Ovary (tissue), 9 donors: ENCODE data around the gene ENG. TPM values are rescaled to one million over a fixed set of nuclear protein-coding genes. Genes with fewer than 3 reads are reported as not detected.
A peak's percentile ranks its signal among the peaks of the same experiment; 100 is the strongest.

Experiments used
- DNase-seq, 5 donors: peaks; one replicate each; pipeline ENCODE4 v3.0.0-alpha.2; 2019 to 2020
- H3K27ac ChIP-seq, 2 donors: fragments of 200-600 bp; one replicate each; pipeline versions ENCODE4 v1.5.1 to v1.8.0; 2019 to 2022
- H3K27me3 ChIP-seq: fragments of 200-600 bp; one replicate; pipeline ENCODE4 v1.8.0; 2022
- H3K36me3 ChIP-seq: fragments of 200-600 bp; sonication (generic); one replicate; pipeline ENCODE4 v1.5.1; 2019
- H3K4me1 ChIP-seq: one replicate; pipeline ENCODE4 v1.8.1; 2013; ENCODE audit warnings: mild to moderate bottlenecking, moderate library complexity; ENCODE audit not compliant: insufficient read depth
- H3K4me3 ChIP-seq: fragments of 200-600 bp; sonication (generic); one replicate; pipeline ENCODE4 v1.5.1; 2017
- H3K9me3 ChIP-seq, 2 donors: fragments of 200-600 bp in 1 of 2; sonication (generic) in 1 of 2; one replicate each; pipeline versions ENCODE4 v1.5.1 to v1.8.1; 2013 to 2019; ENCODE audit warnings: mild to moderate bottlenecking in 1 of 2, moderate library complexity in 1 of 2
- EP300 ChIP-seq: sonication (generic); formaldehyde crosslinking; IDR thresholded peaks from one replicate; pipeline ENCODE4 v1.6.1; 2017; ENCODE audit warnings: antibody characterized with exemption
- POLR2A ChIP-seq: fragments of 450-650 bp; IDR thresholded peaks from one replicate; pipeline ENCODE4 v1.6.1; 2017; ENCODE audit warnings: antibody characterized with exemption, mild to moderate bottlenecking, moderate library complexity
- WGBS, 3 donors: extraction: QIAGEN DNeasy Blood & Tissue Kit in 1 of 3; methylation state at CpG; one replicate each; pipeline versions ENCODE4 v1.1.5 to v1.1.7; 2013 to 2017; 5-methylcytosine and 5-hydroxymethylcytosine counted together
- intact Hi-C, 4 donors: fragments of 100-400 bp; cut with DNase I; formaldehyde crosslinking; loops; one replicate each; pipeline versions ENCODE4 v1.11.0 to v1.15.1; 2022 to 2023
- polyA plus RNA-seq, 2 donors: library from polyadenylated mRNA; stranded (reverse); fragments of 200-250 nt in 1 of 2; fragments of 350-450 nt in 1 of 2; fragmentation: Illumina TruSeq in 1 of 2; extraction: RNeasy Lipid Tissue Mini Kit (QIAGEN cat#74804) in 1 of 2; gene quantifications; one replicate each; pipeline ENCODE4 v1.2.3, GENCODE V29; 2013 to 2014
- total RNA-seq, 7 donors: library from RNA; depleted of rRNA in 2 of 7; stranded (reverse); fragments of >200 nt in 2 of 7; fragmentation: NEBNext Ultra II Directional in 3 of 7; extraction: Animal tissue kit (Norgen Biotek cat#: 25700) in 3 of 7; gene quantifications; one replicate each; pipeline versions ENCODE4 v1.1.0 to v1.2.4, GENCODE V29; 2016 to 2023
- TF ChIP-seq, protein P1 (sequence below), 3 donors: fragments of 450-650 bp in 2 of 3; fragments of 200-600 bp in 1 of 3; IDR thresholded peaks; one replicate each; pipeline versions ENCODE4 v1.5.1 to v1.8.0; 2016 to 2022; ENCODE audit warnings: antibody characterized with exemption in 3 of 3, mild to moderate bottlenecking in 1 of 3
- donor health status: DM: no; HTN: no; CAD: no; lungs with moderate emphysema.
- donor health status: DM: no; HTN: no; CAD: no.
- donor health status: Bipolar disorder and iron deficiency.
- donor health status: DM: yes; HTN: yes; CAD: no.
- donor health status: DM: no; HTN: no; CAD: no.
- donor health status: DM: yes; HTN: yes; CAD: no.

The ENG gene
- total and polyA plus RNA-seq, 9 donors = 54.7 to 298 (median 191) TPM

DNA sequence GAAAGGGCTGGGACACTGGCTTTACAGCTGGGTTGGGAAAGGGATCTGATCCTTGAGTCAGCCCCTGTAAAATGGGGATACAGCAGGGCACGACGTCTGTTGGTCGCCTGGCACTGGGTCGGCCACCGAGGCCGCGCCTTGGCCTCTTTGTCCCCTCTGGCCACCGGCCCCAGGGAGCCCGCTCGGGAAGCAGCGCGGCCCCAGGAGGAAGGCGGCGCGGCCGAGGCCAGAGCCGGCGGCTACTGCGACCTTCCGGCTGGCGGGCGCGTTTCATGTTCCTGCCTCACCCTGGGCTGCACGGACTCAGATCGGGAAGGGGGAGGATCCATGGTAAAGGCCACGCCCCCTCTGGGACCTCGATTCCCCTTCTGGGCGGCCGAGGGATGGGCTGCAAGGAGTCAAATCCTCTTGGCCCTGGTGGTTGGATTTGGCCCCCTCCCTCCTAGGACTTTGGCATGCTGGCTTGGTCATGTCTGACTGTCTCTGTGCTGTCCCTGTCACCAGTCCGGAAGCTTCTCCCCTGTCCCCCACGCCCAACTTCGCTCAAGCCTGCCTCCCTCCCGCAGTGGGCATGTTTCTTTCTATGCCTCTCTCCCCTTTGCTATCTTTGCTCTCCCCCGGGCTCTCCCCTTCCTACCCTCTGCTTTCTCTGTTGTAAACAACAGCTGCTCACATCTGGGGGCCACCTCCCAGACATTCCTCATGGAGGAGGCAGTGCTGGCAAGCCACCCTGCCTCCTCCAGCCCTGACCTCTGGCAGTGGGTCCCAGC lies 26.0 kb downstream of the ENG start:
- peak overlapping the region; percentile 82 to 96 for H3K27ac ChIP-seq
- peaks cover 38% of the 10 kb centered on the region for H3K4me1 ChIP-seq
- TF ChIP-seq EP300 = no peak
- TF ChIP-seq POLR2A = peak; percentile 78
- TF ChIP-seq, protein P1, sequence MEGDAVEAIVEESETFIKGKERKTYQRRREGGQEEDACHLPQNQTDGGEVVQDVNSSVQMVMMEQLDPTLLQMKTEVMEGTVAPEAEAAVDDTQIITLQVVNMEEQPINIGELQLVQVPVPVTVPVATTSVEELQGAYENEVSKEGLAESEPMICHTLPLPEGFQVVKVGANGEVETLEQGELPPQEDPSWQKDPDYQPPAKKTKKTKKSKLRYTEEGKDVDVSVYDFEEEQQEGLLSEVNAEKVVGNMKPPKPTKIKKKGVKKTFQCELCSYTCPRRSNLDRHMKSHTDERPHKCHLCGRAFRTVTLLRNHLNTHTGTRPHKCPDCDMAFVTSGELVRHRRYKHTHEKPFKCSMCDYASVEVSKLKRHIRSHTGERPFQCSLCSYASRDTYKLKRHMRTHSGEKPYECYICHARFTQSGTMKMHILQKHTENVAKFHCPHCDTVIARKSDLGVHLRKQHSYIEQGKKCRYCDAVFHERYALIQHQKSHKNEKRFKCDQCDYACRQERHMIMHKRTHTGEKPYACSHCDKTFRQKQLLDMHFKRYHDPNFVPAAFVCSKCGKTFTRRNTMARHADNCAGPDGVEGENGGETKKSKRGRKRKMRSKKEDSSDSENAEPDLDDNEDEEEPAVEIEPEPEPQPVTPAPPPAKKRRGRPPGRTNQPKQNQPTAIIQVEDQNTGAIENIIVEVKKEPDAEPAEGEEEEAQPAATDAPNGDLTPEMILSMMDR (IDR thresholded peaks at IDR 0.05) = peak in 1 of 3 donors; percentile 21
- intact Hi-C loops = loop anchor here in 2 of 4 donors (5.0 kb wide), 2 partner anchors 34 to 39 kb away; no protein-coding TSS in a partner anchor
- H3K9me3 ChIP-seq = no peaks in the 10 kb centered on the region
- DNase-seq = peak; percentile 96 to 98 (median 97)
- H3K27me3 ChIP-seq = no peaks in the 10 kb centered on the region
- no peaks in the 10 kb centered on the region for H3K36me3 ChIP-seq
- WGBS, 3 donors = 0 to 3% (median 2%) methylated on average over 25 to 34 of the region's 34 CpGs
- H3K4me3 ChIP-seq = peak overlapping the region; percentile 32

DNA sequence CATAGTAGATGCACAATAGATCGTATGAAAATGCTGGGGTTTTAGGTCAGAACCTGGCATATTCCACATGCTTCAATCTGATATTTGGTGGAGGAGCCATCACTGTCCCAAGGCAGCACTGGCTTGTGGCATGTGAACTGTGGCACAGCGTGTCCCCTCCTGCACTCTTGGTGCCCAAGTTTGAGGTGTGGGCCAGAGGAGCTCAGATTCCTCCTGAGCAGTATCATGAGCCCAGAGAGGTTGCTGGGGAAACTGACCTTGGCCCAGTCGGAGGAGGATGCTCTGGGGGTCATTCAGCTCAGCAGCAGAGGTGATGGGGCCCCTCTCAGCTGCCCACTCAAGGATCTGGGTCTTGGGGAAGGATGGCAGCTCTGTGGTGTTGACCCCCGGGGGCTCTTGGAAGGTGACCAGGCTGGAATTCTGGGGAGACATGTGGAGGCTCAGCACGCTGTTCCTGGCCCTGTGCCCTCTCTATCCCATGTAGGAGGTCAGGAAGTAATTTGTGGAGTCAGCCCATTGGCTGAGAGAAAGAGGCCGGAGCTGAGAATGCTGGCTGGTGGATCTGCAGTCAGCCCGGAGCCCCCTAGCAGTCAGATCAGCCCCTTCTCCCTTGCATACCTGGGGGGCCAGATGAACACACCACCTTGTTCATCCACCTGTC lies 28.1 kb downstream of the ENG start:
- peaks cover 32% of the 10 kb centered on the region for H3K4me1 ChIP-seq
- peak; percentile 67 to 83 (median 76) for DNase-seq
- TF ChIP-seq, protein P1 (IDR thresholded peaks at IDR 0.05) = no peak
- no peak for TF ChIP-seq POLR2A
- TF ChIP-seq EP300 = no peak
- H3K27me3 ChIP-seq = no peaks in the 10 kb centered on the region
- no peaks in the 10 kb centered on the region for H3K36me3 ChIP-seq
- no peaks in the 10 kb centered on the region for H3K9me3 ChIP-seq
- H3K4me3 ChIP-seq = no peak overlapping the region
- 23 to 33% (median 30%) methylated on average over 7 of the region's 7 CpGs for WGBS, 3 donors
- intact Hi-C loops = loop anchor here in 2 of 4 donors (5.0 kb wide), 2 partner anchors 36 to 41 kb away; no protein-coding TSS in a partner anchor
- H3K27ac ChIP-seq = peak overlapping the region; percentile 46 to 96

DNA sequence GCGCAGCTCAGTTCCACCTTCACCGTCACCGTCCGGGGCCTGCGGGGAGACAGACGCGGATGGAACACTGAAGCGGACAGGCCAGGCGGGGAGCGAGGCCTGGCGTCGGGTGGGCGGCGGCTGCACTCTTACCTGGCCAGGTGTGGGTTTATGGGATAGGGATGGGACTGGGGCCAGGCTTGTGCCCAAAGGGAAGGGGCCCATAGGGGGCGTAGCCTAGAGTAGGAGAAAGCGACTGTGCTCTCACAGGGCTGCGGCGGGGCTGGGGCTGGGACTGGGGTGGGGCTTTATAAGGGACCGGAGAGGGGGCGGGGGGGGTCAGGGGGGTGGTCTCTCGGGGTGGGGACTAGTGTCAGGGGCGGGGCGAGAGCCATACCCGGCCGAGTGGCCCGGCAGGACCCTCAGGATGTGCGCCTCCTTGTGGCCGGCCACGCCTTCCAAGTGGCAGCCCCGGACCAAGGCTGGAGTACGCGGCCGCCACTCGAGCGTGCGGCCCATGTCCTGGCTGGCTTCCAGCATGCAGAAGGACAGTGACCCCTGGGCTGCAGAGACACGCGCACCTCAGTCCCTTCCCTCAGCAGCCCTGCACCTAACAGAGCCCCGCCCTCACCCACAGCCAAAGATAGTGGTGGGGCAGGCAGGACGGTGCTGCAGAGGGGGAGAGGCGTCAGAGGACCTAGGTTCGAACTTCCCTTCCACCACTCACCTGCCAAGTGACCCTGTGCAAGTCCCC lies 29.0 kb downstream of the ENG start:
- TF ChIP-seq EP300 (no peak), POLR2A (no peak)
- TF ChIP-seq, protein P1 (IDR thresholded peaks at IDR 0.05) = no peak
- Histone ChIP-seq H3K27me3 (no peaks in the 10 kb centered on the region), H3K4me3 (no peak overlapping the region), H3K9me3 (no peaks in the 10 kb centered on the region), H3K27ac (peak overlapping the region; percentile 46 to 96), H3K4me1 (peaks cover 27% of the 10 kb centered on the region), H3K36me3 (no peaks in the 10 kb centered on the region)
- WGBS, 3 donors = 65 to 73% (median 69%) methylated on average over 41 to 42 of the region's 42 CpGs
- peak in 3 of 5 donors; percentile 60 to 74 (median 72) for DNase-seq
- intact Hi-C loops = loop anchor here in 2 of 4 donors (5.0 kb wide), 2 partner anchors 37 to 42 kb away; no protein-coding TSS in a partner anchor

DNA sequence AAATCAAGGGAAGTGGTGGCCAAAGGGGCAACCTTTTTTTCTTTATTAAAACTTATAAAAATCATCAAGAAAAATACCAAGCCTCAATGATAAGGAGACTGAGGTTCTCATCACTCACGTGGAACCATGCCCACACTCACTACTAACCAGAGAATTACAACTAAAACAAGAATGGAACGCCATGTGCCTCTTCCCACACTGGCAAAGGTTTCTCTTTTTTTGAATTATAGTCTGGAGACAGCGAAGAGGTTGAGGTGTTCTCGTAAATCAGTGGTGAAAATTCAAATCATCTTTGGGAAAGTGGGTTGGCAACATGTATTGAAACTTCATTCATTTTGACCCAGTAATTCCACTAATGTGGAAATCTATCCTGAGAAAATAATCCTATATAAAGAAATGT lies 32.4 kb downstream of the ENG start:
- Histone ChIP-seq H3K4me3 (no peak overlapping the region), H3K4me1 (peaks cover 10% of the 10 kb centered on the region), H3K9me3 (no peaks in the 10 kb centered on the region), H3K27ac (no peak overlapping the region), H3K36me3 (no peaks in the 10 kb centered on the region), H3K27me3 (no peaks in the 10 kb centered on the region)
- intact Hi-C loops = loop anchor here in 1 of 4 donors (5.0 kb wide), 1 partner anchor 310 kb away; no protein-coding TSS in a partner anchor
- TF ChIP-seq EP300 = peak; percentile 10
- TF ChIP-seq POLR2A = no peak
- WGBS, 3 donors = 13 to 29% (median 23%) methylated on average over 4 of the region's 4 CpGs
- no peak for DNase-seq
